TTC549 (cell line): ENCODE measurements around the gene COPZ1.
"Not testable (repeated sequence)": the region's sequence is repeated elsewhere in the genome, so short reads cannot be mapped to it uniquely, and the experiment has no call there.

ENCODE experiments used
- FAIRE-seq: peaks from 2 replicates; lab custom pipeline; 2012; peaks lifted over from hg19 to GRCh38; lab: Jason Lieb, UNC

COPZ1 gene

DNA sequence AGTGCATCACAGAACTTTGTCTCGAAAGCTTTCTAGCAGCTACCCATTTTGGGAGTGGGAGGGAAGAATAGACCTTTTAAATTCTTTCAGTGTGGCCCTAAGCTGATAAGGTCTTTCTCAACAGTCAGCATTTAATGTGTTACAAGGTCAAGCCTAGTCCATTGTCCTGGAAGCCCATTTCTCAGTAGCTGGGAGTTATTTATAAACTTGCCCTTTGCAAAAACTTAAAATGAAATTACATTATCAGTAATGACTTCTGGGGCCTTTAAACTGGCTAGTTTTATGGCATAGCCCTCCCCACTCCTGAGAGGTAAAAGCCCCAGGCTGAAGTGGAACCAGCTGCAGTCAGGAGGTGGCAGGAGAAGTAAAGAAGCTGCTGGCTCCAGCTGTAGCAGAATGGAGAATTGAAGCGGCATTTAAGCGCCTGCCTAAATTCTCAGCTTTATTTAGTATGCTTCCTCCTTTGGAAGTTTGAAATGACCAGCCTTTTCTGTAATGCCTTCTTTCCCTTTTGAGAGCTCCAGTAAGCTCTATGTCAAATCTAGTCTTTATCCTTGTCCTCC, 12.4 kb downstream of the COPZ1 start:
- FAIRE-seq, result no peak

- no peak for FAIRE-seq
Measured at GRCh38 chr12:54337854-54338650, 13.1 kb downstream of the COPZ1 start.

GRCh38 chr12:54338698-54339296, 13.9 kb downstream of the COPZ1 start:
- FAIRE-seq, result no peak

DNA sequence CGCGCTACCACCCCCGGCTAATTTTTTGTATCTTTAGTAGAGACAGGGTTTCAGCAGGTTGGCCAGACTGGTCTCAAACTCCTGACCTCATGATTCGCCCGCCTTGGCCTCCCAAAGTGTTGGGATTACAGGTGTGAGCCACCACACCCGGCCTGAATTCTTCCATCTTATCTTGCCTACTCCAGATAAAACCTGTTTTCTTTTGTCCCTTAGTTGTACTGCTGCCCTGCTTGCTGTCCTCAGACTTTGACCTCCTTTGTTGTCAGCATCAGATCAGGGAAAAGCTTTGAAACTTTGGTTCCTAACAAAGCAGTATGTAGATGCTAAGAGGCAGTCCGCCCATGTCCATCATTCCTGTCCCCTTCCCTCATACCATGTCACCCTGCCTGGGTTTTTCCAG, 15.9 kb downstream of the COPZ1 start:
- FAIRE-seq, result no peak

DNA sequence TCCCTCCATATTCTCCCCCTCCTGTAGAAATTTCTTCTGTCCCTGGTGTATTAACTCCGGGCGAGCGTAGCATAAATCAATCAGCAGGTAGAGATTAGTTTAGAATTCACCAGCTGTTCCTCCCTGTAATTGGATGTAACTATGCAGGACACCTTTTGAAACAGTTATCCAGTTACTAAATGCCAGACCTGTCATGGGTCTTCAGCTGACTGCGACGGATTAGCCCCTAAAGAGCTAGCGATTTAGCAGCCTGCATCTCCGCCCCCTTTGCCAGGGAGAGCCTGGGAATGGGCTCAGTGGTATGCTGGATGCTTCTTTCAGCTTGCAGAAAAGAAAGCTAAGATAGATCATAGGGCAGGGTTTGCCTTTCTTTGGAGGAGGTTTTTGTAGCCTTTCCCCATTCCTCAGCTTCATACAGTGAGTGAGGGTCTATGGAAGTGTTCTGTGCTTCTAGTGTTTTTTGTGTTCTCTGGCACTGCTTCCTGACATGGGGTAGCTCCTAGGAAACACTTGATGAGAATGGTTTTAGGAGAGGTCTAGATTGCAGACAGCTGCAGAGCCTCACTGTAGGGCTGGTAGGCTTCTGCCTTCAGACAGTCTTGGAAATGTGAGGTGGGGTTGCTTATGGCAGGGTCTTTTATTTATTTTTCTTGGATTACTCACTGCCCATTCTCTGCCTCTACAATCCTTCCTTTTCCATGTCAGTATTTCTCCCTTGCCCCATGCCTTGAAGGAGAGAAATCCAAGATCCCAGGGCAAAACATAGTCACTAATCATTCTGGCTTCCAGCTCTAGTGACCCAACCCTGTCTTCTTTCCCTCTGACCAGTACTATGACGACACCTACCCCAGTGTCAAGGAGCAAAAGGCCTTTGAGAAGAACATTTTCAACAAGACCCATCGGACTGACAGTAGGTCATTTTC, 16.7 kb downstream of the COPZ1 start:
- no peak for FAIRE-seq

DNA sequence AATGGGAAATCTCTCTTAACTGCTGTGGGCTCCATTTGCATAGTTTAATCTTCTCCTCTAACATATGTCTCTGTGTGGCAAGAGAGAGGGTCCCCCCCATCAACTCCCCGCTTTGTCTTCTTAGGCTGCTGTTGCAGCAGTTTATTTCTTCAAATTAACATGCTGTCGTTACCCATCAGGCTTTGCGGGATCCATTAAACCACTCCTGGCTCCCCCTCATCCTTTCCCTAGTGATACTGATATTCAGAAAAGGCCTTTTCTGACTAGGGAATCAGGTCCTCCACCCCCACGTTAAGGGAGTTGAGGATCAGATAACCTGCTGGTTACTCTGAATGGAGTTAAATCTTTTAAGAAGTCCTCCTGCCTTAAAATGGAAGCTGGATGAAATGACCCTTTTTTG, 24.1 kb downstream of the COPZ1 start:
- no peak for FAIRE-seq

DNA sequence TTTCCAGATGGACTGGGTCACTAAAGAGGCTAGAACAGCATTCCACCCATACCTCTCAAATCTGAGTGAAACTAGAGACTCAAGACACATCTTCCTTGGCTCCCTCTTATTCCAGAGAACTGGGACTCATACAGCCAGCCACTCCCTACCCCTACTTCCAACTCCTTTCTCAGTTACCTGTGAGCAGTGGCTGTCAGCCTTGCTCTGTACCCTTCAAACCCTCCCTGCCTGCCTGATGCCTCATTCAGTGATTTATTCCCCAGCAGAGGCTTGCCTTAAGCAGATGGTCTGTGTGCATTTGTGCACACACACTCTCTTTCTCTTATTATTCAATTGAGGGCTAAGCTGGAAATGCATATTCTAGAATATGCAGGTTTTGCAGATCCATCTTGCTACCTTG, 24.7 kb downstream of the COPZ1 start:
- FAIRE-seq, result no peak

- FAIRE-seq, result no peak
Measured at GRCh38 chr12:54350743-54351142, 25.8 kb downstream of the COPZ1 start.

DNA sequence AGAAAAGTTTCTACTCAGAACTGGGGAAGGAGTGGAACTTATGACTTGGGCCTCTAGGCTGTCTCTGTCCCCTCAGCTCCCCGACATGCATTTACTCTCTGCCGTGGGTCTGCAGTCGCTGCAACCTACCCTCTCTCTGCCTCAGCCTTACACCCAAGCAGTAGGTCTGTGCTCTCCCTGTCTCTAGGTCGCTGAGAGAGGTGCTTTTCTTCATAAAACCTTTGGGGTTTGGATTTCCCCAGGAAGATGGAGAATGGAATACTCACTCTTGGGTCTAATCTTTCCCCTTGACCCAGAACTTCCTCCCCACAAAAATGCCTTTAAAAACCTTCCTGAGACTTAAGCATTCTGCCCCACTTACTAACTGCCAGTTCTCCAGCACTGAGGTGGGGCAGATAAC, 26.4 kb downstream of the COPZ1 start:
- FAIRE-seq, result no peak

DNA sequence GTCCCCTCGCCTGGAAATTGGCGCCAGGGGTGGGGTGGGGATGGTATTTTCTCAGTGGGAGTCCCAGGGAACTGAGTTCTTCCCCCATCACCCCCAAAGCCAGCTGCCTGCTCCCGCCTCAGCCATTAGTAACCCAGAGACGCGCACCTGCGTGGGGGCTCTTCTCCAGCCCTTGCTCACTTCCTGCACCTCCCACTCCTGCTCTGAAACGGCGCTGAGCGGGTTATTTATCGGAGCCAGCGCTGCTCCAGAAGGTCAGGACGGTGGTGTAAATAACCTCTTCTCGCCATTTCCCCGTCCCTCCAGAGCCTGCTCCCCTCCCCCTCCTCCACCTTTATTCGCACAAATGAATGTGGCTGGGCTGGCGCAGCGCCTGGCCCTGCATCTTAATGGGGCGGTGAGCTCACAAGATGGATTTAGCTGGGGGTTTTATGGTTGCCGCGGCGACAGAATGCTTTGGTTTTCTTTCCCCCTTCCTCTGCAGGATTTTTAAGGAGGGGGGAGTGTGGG, 27.1 kb downstream of the COPZ1 start:
- FAIRE-seq, result no peak

GRCh38 chr12:54352891-54353874, 28.3 kb downstream of the COPZ1 start:
- FAIRE-seq, result no peak

DNA sequence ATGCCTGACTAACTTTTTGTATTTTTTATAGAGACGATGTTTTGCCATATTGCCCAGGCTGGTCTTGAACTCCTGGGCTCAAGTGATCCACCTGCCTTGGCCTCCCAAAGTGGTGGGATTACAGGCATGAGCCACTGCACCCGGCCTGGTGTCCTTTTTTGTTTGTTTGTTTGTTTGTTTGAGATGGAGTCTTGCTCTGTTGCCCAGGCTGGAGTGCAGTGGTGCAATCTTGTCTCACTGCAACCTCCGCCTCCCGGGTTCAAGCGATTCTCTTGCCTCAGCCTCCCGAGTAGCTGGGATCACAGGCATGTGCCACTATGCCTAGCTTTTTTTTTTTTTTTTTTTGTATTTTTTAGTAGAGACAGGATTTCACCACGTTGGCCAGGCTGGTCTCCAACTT, 29.3 kb downstream of the COPZ1 start:
- not testable (repeated sequence) for FAIRE-seq

- FAIRE-seq, result no peak
Measured at GRCh38 chr12:54355104-54355815, 30.3 kb downstream of the COPZ1 start.

DNA sequence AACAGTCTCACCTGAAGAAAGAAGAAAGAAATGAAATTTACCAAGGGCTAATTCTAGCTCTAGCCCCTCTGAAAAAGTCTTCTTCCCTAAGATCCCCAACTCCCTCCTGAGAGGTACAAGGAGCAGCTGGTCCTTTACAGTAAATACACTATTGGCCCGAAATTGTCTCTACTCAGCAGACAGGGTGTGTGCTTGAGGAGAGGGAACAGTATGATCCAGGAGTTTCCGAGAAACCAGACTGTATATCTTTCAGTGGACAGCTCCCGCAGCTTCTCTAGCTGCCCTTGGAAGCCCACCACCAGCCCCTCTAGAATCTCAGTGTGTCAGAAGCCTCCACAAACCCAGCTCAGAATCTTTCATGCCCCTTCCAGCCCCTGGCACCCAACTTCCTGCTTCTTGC, 31.3 kb downstream of the COPZ1 start:
- no peak for FAIRE-seq

DNA sequence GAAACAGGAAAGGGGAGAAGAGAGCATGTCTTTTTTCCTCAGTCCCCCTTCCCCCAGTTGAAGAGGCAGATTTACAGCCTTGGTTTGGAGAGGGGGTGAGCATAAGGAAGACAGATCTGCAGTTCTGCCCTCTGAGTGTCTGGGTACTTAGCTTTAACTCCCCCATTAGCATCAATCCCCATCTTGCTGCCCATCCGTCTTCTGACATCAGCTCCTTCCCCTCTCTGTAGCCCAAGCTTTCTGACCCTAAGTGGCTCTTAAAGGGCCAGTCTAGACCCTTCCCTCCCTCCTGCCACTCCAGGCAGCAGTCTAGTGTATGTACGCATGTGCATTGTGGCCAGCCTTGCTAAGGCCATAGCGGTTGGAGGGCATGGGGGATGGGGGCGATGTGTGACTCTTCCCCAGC, 32.0 kb downstream of the COPZ1 start:
- peak; percentile 70 for FAIRE-seq

GRCh38 chr12:54357506-54358190, 32.7 kb downstream of the COPZ1 start:
- no peak for FAIRE-seq

GRCh38 chr12:54358191-54358944, 33.4 kb downstream of the COPZ1 start:
- no peak for FAIRE-seq

GRCh38 chr12:54358945-54359761, 34.2 kb downstream of the COPZ1 start:
- peak; percentile 91 for FAIRE-seq
